K562 treated with DMSO at 1 percent for 12 hours (cell line): Measurements from ENCODE around the gene DDX41. TPM values are rescaled to one million over a fixed set of nuclear protein-coding genes. Genes with fewer than 3 reads are reported as not detected.

Experiments
- total RNA-seq: library from RNA; unstranded; fragments of 300-600 nt; gene quantifications from 2 replicates; pipeline ENCODE4 v1.2.3, GENCODE V29; 2022; ENCODE audit not compliant: insufficient read depth

Gene DDX41
- 100 and 113 TPM in 2 replicates for total RNA-seq

GRCh38 chr5:177516601-177517568, at the start of gene DDX41:
Gene DDX41, minus strand, starts transcription at chr5:177516961. Its CDS starts 16 bp downstream, at chr5:177516945.

GRCh38 chr5:177554474-177555111, 37.8 kb upstream of the DDX41 start, which contains the start of gene FAM193B:
Gene FAM193B, minus strand, starts transcription at chr5:177554563. Its CDS starts 105 bp downstream, at chr5:177554458.

GRCh38 chr5:177509381-177509951, 7.3 kb downstream of the DDX41 start, which contains the start of gene DOK3:
Gene DOK3, minus strand, starts transcription at chr5:177509826. Its CDS starts 286 bp downstream, at chr5:177509540.

GRCh38 chr5:177497292-177498012, 19.3 kb downstream of the DDX41 start, which contains the start of gene PDLIM7:
Gene PDLIM7, minus strand, starts transcription at chr5:177497604. Its CDS starts 1,092 bp downstream, at chr5:177496512.

GRCh38 chr5:177473443-177474001, 43.2 kb downstream of the DDX41 start, which contains the start of gene DBN1:
Gene DBN1, minus strand, starts transcription at chr5:177473634. Its CDS starts 113 bp downstream, at chr5:177473521.

Other genes starting within 250 kb of the DDX41 start
- gene RAB24, start 213.2 kb downstream of the DDX41 start, total RNA-seq, result 57.4 and 61.3 TPM in 2 replicates
- gene PRELID1, start 213.2 kb downstream of the DDX41 start, total RNA-seq, result 197 and 278 TPM in 2 replicates
- gene MXD3, start 205.1 kb downstream of the DDX41 start, total RNA-seq, result 35.5 and 38.9 TPM in 2 replicates
- 338 and 355 TPM in 2 replicates for gene LMAN2, start 165.3 kb downstream of the DDX41 start, total RNA-seq
- 64.6 and 74.6 TPM in 2 replicates for gene RGS14, start 159.0 kb downstream of the DDX41 start, total RNA-seq
- gene SLC34A1, start 132.5 kb downstream of the DDX41 start, total RNA-seq, result not detected in 2 replicates
- gene PFN3, start 116.3 kb downstream of the DDX41 start, total RNA-seq, result not detected in 2 replicates
- 8.4 and 19.7 TPM in 2 replicates for gene F12, start 107.4 kb downstream of the DDX41 start, total RNA-seq
- gene GRK6, start 90.3 kb downstream of the DDX41 start, total RNA-seq, result 60.6 and 81.9 TPM in 2 replicates
- 4.1 and 8.5 TPM in 2 replicates for gene PRR7, start 70.1 kb downstream of the DDX41 start, total RNA-seq
- gene DBN1, start 43.3 kb downstream of the DDX41 start, total RNA-seq, result 24.1 and 40.0 TPM in 2 replicates
- gene PDLIM7, start 19.4 kb downstream of the DDX41 start, total RNA-seq, result 107 and 141 TPM in 2 replicates
- 8.1 and 29.1 TPM in 2 replicates for gene DOK3, start 7.1 kb downstream of the DDX41 start, total RNA-seq
- gene FAM193B, start 37.6 kb upstream of the DDX41 start, total RNA-seq, result 23.8 and 52.9 TPM in 2 replicates
- 338 and 344 TPM in 2 replicates for gene TMED9, start 75.2 kb upstream of the DDX41 start, total RNA-seq
- gene B4GALT7, start 83.2 kb upstream of the DDX41 start, total RNA-seq, result 22.9 and 23.1 TPM in 2 replicates